GM13977 (cell line): ENCODE measurements around the gene RHNO1.
"Not testable (repeated sequence)": the region's sequence is repeated elsewhere in the genome, so short reads cannot be mapped to it uniquely, and the experiment has no call there.

ENCODE experiments used
- DNase-seq: peaks from one replicate; pipeline ENCODE4 v3.0.0; 2012; ENCODE audit warnings: low spot score
- CTCF ChIP-seq: IDR thresholded peaks from 2 replicates; pipeline ENCODE4 v1.5.1; 2012; ENCODE audit warnings: mild to moderate bottlenecking, control low read depth; ENCODE audit not compliant: insufficient read depth; ENCODE audit errors: extremely low read depth, missing control alignments
- in situ Hi-C: fragments of 300-500 bp; cut with MboI; formaldehyde crosslinking; loops from one replicate; pipeline ENCODE4 v1.12.0; 2022; ENCODE audit warnings: low sequenced_read_pairs, low pct_unique_long_range_greater_than_20kb, mixed read lengths, inconsistent platforms; ENCODE audit not compliant: unreplicated experiment

The RHNO1 gene

GRCh38 chr12:2858334-2858733, 18.7 kb upstream of the RHNO1 start:
- in situ Hi-C loops = no loop called here
- TF ChIP-seq CTCF = no peak
- DNase-seq = no peak

- in situ Hi-C loops = no loop called here
- DNase-seq = no peak
- no peak for TF ChIP-seq CTCF
Measured at GRCh38 chr12:2858944-2859421, 18.0 kb upstream of the RHNO1 start.

- in situ Hi-C loops = no loop called here
- TF ChIP-seq CTCF = no peak
- DNase-seq = no peak
Measured at GRCh38 chr12:2860170-2860569, 16.9 kb upstream of the RHNO1 start.

GRCh38 chr12:2862876-2863275, 14.1 kb upstream of the RHNO1 start:
- in situ Hi-C loops = no loop called here
- no peak for TF ChIP-seq CTCF
- no peak for DNase-seq

GRCh38 chr12:2863402-2863801, 13.6 kb upstream of the RHNO1 start:
- DNase-seq, in situ Hi-C loops: not testable (repeated sequence)

GRCh38 chr12:2864198-2864597, 12.8 kb upstream of the RHNO1 start:
- no peak for TF ChIP-seq CTCF
- in situ Hi-C loops = no loop called here
- DNase-seq = no peak

GRCh38 chr12:2868986-2869632, 7.9 kb upstream of the RHNO1 start:
- DNase-seq, in situ Hi-C loops: not testable (repeated sequence)
